ENCODE results near the gene ZNF778.

Gene ZNF778

DNA sequence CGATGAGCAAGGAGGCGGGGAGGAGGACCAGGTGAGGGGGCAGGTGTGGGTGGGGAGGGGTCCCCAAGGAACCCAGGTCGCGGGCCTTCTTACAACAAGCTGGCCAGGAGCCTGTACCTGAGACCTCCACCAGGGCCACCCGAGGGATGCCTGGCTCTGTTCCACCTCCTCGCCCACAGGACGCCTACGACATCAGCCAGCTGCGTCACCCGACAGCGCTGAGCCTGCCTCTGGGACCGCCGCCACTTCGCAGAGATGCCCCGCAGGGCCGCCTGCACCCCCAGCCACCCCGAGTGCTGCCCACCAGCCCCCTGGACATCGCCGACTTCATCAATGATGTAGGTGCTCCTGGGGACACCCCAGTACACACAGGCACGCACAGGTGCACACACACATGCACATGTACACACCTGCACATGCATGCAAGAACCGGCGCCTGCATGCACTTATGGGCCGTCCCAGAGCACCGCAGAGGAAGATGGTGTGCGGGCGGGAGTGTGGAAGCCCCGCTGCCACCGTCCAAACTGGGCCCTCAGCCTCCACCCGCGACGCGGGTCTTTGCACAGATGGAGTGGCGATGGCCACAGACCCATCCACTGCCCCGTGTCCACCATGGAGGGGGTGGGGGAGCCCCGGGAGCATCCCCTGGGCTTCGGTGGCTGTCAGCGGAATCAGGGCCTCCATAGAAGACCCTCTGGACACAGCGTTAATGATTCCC lies 23.8 kb upstream of the ZNF778 start:
- H3K27me3 ChIP-seq (ENCODE audit: insufficient read depth, low read length, poor library complexity, severe bottlenecking), result no peaks in the 10 kb centered on the region
- no peak overlapping the region for H3K9ac ChIP-seq (ENCODE audit: low read depth, low read length, poor library complexity, severe bottlenecking)
- H2AFZ ChIP-seq (ENCODE audit: low read length), result no peak overlapping the region
- H3K9me2 ChIP-seq (replicated peaks; ENCODE audit: low read depth, low read length), result no peaks in the 10 kb centered on the region
- H3K9me3 ChIP-seq (ENCODE audit: insufficient read depth, low read depth, low read length), result no peaks in the 10 kb centered on the region
- no peak overlapping the region for H3K4me2 ChIP-seq (ENCODE audit: low read depth, low read length, poor library complexity, severe bottlenecking)
- H4K20me1 ChIP-seq (ENCODE audit: insufficient read depth, low read length, poor library complexity, severe bottlenecking), result no peaks in the 10 kb centered on the region
- TF ChIP-seq, protein P1, sequence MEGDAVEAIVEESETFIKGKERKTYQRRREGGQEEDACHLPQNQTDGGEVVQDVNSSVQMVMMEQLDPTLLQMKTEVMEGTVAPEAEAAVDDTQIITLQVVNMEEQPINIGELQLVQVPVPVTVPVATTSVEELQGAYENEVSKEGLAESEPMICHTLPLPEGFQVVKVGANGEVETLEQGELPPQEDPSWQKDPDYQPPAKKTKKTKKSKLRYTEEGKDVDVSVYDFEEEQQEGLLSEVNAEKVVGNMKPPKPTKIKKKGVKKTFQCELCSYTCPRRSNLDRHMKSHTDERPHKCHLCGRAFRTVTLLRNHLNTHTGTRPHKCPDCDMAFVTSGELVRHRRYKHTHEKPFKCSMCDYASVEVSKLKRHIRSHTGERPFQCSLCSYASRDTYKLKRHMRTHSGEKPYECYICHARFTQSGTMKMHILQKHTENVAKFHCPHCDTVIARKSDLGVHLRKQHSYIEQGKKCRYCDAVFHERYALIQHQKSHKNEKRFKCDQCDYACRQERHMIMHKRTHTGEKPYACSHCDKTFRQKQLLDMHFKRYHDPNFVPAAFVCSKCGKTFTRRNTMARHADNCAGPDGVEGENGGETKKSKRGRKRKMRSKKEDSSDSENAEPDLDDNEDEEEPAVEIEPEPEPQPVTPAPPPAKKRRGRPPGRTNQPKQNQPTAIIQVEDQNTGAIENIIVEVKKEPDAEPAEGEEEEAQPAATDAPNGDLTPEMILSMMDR (conservative IDR thresholded peaks at IDR 0.05; ENCODE audit: low read length), result no peak
- TF ChIP-seq EZH2phosphoT487 (IDR thresholded peaks at IDR 0.05; ENCODE audit: borderline replicate concordance), result no peak
- no peak overlapping the region for H3K4me3 ChIP-seq (ENCODE audit: low read length, poor library complexity, severe bottlenecking)
- no peaks in the 10 kb centered on the region for H3K36me3 ChIP-seq (ENCODE audit: insufficient read depth, low read length)
- H3K79me2 ChIP-seq (ENCODE audit: insufficient read depth, low read length), result no peaks in the 10 kb centered on the region
- no peaks in the 10 kb centered on the region for H3K4me1 ChIP-seq (ENCODE audit: insufficient read depth, low read length, poor library complexity, severe bottlenecking)
- H3F3A ChIP-seq (ENCODE audit: low read depth), result no peaks in the 10 kb centered on the region

DNA sequence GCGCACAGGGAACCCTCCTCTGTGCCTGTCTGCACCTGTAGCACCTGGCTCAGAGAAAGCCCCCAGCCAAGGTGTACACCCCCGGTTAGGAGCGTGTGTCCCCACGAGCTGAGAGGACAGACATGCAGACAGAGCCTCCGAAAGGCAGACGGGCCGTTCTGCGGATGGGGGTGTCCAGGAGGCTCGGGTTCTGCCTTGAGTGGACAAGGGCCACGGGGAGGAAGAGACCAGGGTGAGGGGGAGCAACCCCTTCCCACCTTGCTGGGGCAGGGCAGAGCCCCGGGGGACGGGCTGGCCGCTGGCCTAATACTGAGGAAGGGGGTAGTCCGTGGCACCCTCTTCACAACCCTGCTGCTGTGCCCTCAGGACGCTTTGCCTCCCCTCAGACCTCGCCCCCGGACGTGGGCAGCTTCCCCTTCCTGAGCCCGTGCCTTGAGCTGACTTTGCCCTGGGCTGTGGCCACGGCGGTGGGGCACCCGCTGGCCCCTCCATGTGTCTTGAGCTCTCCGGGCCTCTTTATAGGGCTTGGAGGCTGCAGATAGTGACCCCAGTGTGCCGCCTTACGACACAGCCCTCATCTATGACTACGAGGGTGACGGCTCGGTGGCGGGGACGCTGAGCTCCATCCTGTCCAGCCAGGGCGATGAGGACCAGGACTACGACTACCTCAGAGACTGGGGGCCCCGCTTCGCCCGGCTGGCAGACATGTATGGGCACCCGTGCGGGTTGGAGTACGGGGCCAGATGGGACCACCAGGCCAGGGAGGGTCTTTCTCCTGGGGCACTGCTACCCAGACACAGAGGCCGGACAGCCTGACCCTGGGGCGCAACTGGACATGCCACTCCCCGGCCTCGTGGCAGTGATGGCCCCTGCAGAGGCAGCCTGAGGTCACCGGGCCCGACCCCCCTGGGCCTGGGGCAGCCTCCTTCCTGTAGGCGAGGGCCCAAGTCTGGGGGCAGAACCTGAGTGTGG lies 22.9 kb upstream of the ZNF778 start:
- Histone ChIP-seq H3K4me3 (ENCODE audit: low read length, poor library complexity, severe bottlenecking) (no peak overlapping the region), H3K36me3 (ENCODE audit: insufficient read depth, low read length) (no peaks in the 10 kb centered on the region), H3K79me2 (ENCODE audit: insufficient read depth, low read length) (no peaks in the 10 kb centered on the region), H3K27me3 (ENCODE audit: insufficient read depth, low read length, poor library complexity, severe bottlenecking) (no peaks in the 10 kb centered on the region), H3K9ac (ENCODE audit: low read depth, low read length, poor library complexity, severe bottlenecking) (no peak overlapping the region), H3K9me2 (replicated peaks; ENCODE audit: low read depth, low read length) (no peaks in the 10 kb centered on the region), H3K4me1 (ENCODE audit: insufficient read depth, low read length, poor library complexity, severe bottlenecking) (no peaks in the 10 kb centered on the region), H3K4me2 (ENCODE audit: low read depth, low read length, poor library complexity, severe bottlenecking) (no peak overlapping the region), H4K20me1 (ENCODE audit: insufficient read depth, low read length, poor library complexity, severe bottlenecking) (no peaks in the 10 kb centered on the region), H3K9me3 (ENCODE audit: insufficient read depth, low read depth, low read length) (no peaks in the 10 kb centered on the region), H2AFZ (ENCODE audit: low read length) (no peak overlapping the region), H3F3A (ENCODE audit: low read depth) (no peaks in the 10 kb centered on the region)
- no peak for TF ChIP-seq EZH2phosphoT487 (IDR thresholded peaks at IDR 0.05; ENCODE audit: borderline replicate concordance)
- TF ChIP-seq, protein P1 (conservative IDR thresholded peaks at IDR 0.05; ENCODE audit: low read length), result no peak

DNA sequence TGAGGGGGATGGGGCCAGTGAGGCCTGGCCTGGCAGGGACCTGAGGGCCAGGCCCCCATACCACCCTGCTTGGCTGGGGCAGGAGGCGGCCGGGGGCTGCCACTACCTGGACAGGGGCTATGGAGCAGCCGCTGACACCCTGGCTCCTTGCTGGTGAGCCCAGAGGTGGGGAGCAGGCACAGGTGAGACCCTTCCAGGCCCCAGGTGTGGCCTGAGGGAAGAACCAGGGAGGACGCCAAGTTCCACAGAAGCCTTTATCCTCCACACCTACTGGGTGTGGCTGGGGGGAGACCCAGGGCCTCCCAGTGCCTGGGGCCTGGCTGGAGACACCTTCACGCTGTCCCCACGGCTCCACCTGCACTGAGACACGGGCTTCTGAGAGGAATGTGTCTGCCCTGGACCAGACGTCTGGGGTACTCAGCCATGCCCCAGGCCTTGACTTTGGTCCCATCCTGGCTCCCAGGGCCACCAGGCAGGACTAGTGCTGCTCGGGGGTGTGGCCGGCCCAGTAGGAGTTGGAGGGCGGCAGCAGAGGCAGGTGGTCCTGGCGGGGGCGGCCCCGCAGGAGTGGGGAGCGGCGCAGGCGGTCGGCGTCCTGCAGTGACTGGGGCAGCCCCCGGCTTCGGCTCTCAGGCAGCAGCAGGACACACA lies 21.9 kb upstream of the ZNF778 start:
- TF ChIP-seq, protein P1 (conservative IDR thresholded peaks at IDR 0.05; ENCODE audit: low read length), result no peak
- no peak for TF ChIP-seq EZH2phosphoT487 (IDR thresholded peaks at IDR 0.05; ENCODE audit: borderline replicate concordance)
- Histone ChIP-seq H3K79me2 (ENCODE audit: insufficient read depth, low read length) (no peaks in the 10 kb centered on the region), H3K9me3 (ENCODE audit: insufficient read depth, low read depth, low read length) (no peaks in the 10 kb centered on the region), H3K27me3 (ENCODE audit: insufficient read depth, low read length, poor library complexity, severe bottlenecking) (no peaks in the 10 kb centered on the region), H3F3A (ENCODE audit: low read depth) (no peaks in the 10 kb centered on the region), H3K36me3 (ENCODE audit: insufficient read depth, low read length) (no peaks in the 10 kb centered on the region), H3K9ac (ENCODE audit: low read depth, low read length, poor library complexity, severe bottlenecking) (no peak overlapping the region), H3K4me1 (ENCODE audit: insufficient read depth, low read length, poor library complexity, severe bottlenecking) (no peaks in the 10 kb centered on the region), H3K4me3 (ENCODE audit: low read length, poor library complexity, severe bottlenecking) (no peak overlapping the region), H3K4me2 (ENCODE audit: low read depth, low read length, poor library complexity, severe bottlenecking) (no peak overlapping the region), H2AFZ (ENCODE audit: low read length) (no peak overlapping the region), H3K9me2 (replicated peaks; ENCODE audit: low read depth, low read length) (no peaks in the 10 kb centered on the region), H4K20me1 (ENCODE audit: insufficient read depth, low read length, poor library complexity, severe bottlenecking) (no peaks in the 10 kb centered on the region)
